ENCODE data around the gene USP34.

USP34 gene

GRCh38 chr2:61187085-61187484 is 283.8 kb downstream of the USP34 start:
- Histone ChIP-seq H3K36me3 (ENCODE audit: low read length) (peaks cover 54% of the 10 kb centered on the region), H3K9ac (ENCODE audit: low read length) (no peak overlapping the region), H3K27me3 (ENCODE audit: low read length) (no peaks in the 10 kb centered on the region), H4K20me1 (ENCODE audit: low read depth, low read length) (no peaks in the 10 kb centered on the region), H3F3A (ENCODE audit: insufficient read depth) (peaks cover 45% of the 10 kb centered on the region), H3K9me3 (ENCODE audit: insufficient read depth, low read length) (no peaks in the 10 kb centered on the region), H3K9me2 (replicated peaks; ENCODE audit: insufficient read depth, low read length) (no peaks in the 10 kb centered on the region), H3K27ac (ENCODE audit: low read depth, low read length) (no peak overlapping the region), H2AFZ (ENCODE audit: low read depth, low read length, severe bottlenecking) (no peak overlapping the region), H3K79me2 (ENCODE audit: insufficient read depth, low read length) (no peaks in the 10 kb centered on the region), H3K4me2 (ENCODE audit: low read depth, low read length, poor library complexity, severe bottlenecking) (no peak overlapping the region), H3K4me3 (ENCODE audit: insufficient read depth, low read length, poor library complexity, severe bottlenecking) (no peak overlapping the region)
- no peak for TF ChIP-seq EZH2phosphoT487 (conservative IDR thresholded peaks at IDR 0.05; ENCODE audit: low read length)
- no peak for TF ChIP-seq CTCF (IDR thresholded peaks at IDR 0.05; ENCODE audit: insufficient read depth, low read length, poor library complexity, severe bottlenecking)

GRCh38 chr2:61185231-61185728 is 285.6 kb downstream of the USP34 start:
- H3K9me3 ChIP-seq (ENCODE audit: insufficient read depth, low read length) = no peaks in the 10 kb centered on the region
- H3K27me3 ChIP-seq (ENCODE audit: low read length) = no peaks in the 10 kb centered on the region
- no peak overlapping the region for H3K27ac ChIP-seq (ENCODE audit: low read depth, low read length)
- peaks cover 37% of the 10 kb centered on the region for H3F3A ChIP-seq (ENCODE audit: insufficient read depth)
- H3K4me2 ChIP-seq (ENCODE audit: low read depth, low read length, poor library complexity, severe bottlenecking) = no peak overlapping the region
- no peaks in the 10 kb centered on the region for H3K9me2 ChIP-seq (replicated peaks; ENCODE audit: insufficient read depth, low read length)
- no peak for TF ChIP-seq CTCF (IDR thresholded peaks at IDR 0.05; ENCODE audit: insufficient read depth, low read length, poor library complexity, severe bottlenecking)
- TF ChIP-seq EZH2phosphoT487 (conservative IDR thresholded peaks at IDR 0.05; ENCODE audit: low read length) = no peak
- H3K79me2 ChIP-seq (ENCODE audit: insufficient read depth, low read length) = no peaks in the 10 kb centered on the region
- H2AFZ ChIP-seq (ENCODE audit: low read depth, low read length, severe bottlenecking) = no peak overlapping the region
- no peak overlapping the region for H3K9ac ChIP-seq (ENCODE audit: low read length)
- no peaks in the 10 kb centered on the region for H4K20me1 ChIP-seq (ENCODE audit: low read depth, low read length)
- no peak overlapping the region for H3K4me3 ChIP-seq (ENCODE audit: insufficient read depth, low read length, poor library complexity, severe bottlenecking)
- H3K36me3 ChIP-seq (ENCODE audit: low read length) = peaks cover 46% of the 10 kb centered on the region

- no peaks in the 10 kb centered on the region for H3K79me2 ChIP-seq (ENCODE audit: insufficient read depth, low read length)
- H3K9me2 ChIP-seq (replicated peaks; ENCODE audit: insufficient read depth, low read length) = no peaks in the 10 kb centered on the region
- TF ChIP-seq CTCF (IDR thresholded peaks at IDR 0.05; ENCODE audit: insufficient read depth, low read length, poor library complexity, severe bottlenecking) (no peak), EZH2phosphoT487 (conservative IDR thresholded peaks at IDR 0.05; ENCODE audit: low read length) (no peak)
- H3F3A ChIP-seq (ENCODE audit: insufficient read depth) = peaks cover 35% of the 10 kb centered on the region
- H3K27ac ChIP-seq (ENCODE audit: low read depth, low read length) = no peak overlapping the region
- H3K36me3 ChIP-seq (ENCODE audit: low read length) = peaks cover 38% of the 10 kb centered on the region
- no peaks in the 10 kb centered on the region for H3K9me3 ChIP-seq (ENCODE audit: insufficient read depth, low read length)
- no peak overlapping the region for H3K4me3 ChIP-seq (ENCODE audit: insufficient read depth, low read length, poor library complexity, severe bottlenecking)
- H4K20me1 ChIP-seq (ENCODE audit: low read depth, low read length) = no peaks in the 10 kb centered on the region
- H3K27me3 ChIP-seq (ENCODE audit: low read length) = no peaks in the 10 kb centered on the region
- no peak overlapping the region for H3K9ac ChIP-seq (ENCODE audit: low read length)
- no peak overlapping the region for H2AFZ ChIP-seq (ENCODE audit: low read depth, low read length, severe bottlenecking)
- no peak overlapping the region for H3K4me2 ChIP-seq (ENCODE audit: low read depth, low read length, poor library complexity, severe bottlenecking)
These were observed 286.6 kb downstream of the USP34 start for GRCh38 chr2:61184263-61184662.

All from SU-DHL-6 (cell line).